ENCODE measurements around the gene GNE.

- TF ChIP-seq ZBTB7A (IDR thresholded peaks at IDR 0.05; ENCODE audit: low read depth) = no peak
- no peak for TF ChIP-seq REST (IDR thresholded peaks at IDR 0.05; ENCODE audit: low read depth)
- TF ChIP-seq, protein P1, sequence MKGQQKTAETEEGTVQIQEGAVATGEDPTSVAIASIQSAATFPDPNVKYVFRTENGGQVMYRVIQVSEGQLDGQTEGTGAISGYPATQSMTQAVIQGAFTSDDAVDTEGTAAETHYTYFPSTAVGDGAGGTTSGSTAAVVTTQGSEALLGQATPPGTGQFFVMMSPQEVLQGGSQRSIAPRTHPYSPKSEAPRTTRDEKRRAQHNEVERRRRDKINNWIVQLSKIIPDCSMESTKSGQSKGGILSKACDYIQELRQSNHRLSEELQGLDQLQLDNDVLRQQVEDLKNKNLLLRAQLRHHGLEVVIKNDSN (IDR thresholded peaks at IDR 0.05) = no peak
- TF ChIP-seq FOXM1 (IDR thresholded peaks at IDR 0.05; ENCODE audit: borderline replicate concordance, low read depth) = no peak
Observed at GRCh38 chr9:36251428-36251827, 6.8 kb downstream of the GNE start.
